Ishikawa (cell line): ENCODE data around the gene MUC4.

Experiments
- CEBPB ChIP-seq: IDR thresholded peaks from 2 replicates; pipeline ENCODE4 v1.6.1; 2012
- CREB1 ChIP-seq: IDR thresholded peaks from 2 replicates; pipeline ENCODE4 v1.6.1; 2012; ENCODE audit warnings: low read depth
- EP300 ChIP-seq: IDR thresholded peaks from 2 replicates; pipeline ENCODE4 v1.6.1; 2012; ENCODE audit warnings: borderline replicate concordance
- RAD21 ChIP-seq: IDR thresholded peaks from 2 replicates; pipeline ENCODE4 v1.6.1; 2012; ENCODE audit warnings: low read depth
- TCF12 ChIP-seq: IDR thresholded peaks from 2 replicates; pipeline ENCODE4 v1.6.1; 2012; ENCODE audit warnings: low read depth
- TEAD4 ChIP-seq: IDR thresholded peaks from 2 replicates; pipeline ENCODE4 v1.6.1; 2012
- YY1 ChIP-seq: IDR thresholded peaks from 2 replicates; pipeline ENCODE4 v1.6.1; 2012; ENCODE audit warnings: low read depth
- ZBTB7A ChIP-seq: IDR thresholded peaks from 2 replicates; pipeline ENCODE4 v1.6.1; 2012; ENCODE audit warnings: low read depth
- TF ChIP-seq, protein P1 (sequence below): IDR thresholded peaks from 2 replicates; pipeline ENCODE4 v1.6.1; 2012

DNA sequence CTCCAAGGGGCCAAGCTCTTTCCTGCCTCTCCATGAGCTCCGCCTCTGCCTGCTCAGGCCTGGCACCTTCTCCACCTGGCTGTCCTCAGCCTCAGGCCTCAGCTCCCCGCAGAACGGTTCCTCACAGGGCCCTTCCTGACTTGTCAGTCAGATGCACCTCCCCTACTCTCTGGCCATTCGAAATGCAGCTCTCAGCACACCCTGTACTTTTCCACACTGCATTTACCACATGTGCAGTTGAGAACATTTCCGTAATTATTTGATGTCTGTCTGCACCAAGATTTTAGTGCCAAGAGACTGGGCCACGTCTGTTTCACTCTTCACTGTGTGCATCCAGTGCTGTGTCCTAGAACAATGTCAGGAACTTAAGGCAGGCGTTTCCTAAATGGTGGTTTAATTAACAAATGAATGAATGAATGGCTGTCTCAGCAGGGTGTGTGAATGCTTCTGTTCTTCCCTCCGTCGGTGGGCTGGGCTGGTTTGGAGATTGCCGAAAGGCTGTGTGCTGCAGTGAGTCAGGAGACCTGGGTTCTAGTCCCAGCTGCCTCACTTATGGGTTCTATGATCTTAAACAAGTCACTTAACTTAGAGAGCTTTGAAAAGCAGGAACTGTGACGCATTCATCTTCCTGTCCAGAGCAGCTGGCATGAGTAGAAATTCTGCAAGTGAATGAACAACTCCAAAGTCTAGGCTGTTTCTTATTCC, 5.4 kb downstream of the MUC4 start:
- TF ChIP-seq EP300 (no peak), TCF12 (no peak), YY1 (no peak), CREB1 (no peak), RAD21 (no peak), CEBPB (no peak), ZBTB7A (no peak), TEAD4 (no peak)
- TF ChIP-seq, protein P1, sequence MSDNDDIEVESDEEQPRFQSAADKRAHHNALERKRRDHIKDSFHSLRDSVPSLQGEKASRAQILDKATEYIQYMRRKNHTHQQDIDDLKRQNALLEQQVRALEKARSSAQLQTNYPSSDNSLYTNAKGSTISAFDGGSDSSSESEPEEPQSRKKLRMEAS = no peak
